HG02642 (cell line): ENCODE results near the gene BFAR.
"Not testable (repeated sequence)": the region's sequence is repeated elsewhere in the genome, so short reads cannot be mapped to it uniquely, and the experiment has no call there.

Experiments
- ATAC-seq: cut with Tn5 transposase; IDR thresholded peaks from one replicate; pipeline ENCODE4 v1.9.1; 2021; ENCODE audit warnings: mild to moderate bottlenecking; ENCODE audit not compliant: unreplicated experiment, poor library complexity

BFAR gene

DNA sequence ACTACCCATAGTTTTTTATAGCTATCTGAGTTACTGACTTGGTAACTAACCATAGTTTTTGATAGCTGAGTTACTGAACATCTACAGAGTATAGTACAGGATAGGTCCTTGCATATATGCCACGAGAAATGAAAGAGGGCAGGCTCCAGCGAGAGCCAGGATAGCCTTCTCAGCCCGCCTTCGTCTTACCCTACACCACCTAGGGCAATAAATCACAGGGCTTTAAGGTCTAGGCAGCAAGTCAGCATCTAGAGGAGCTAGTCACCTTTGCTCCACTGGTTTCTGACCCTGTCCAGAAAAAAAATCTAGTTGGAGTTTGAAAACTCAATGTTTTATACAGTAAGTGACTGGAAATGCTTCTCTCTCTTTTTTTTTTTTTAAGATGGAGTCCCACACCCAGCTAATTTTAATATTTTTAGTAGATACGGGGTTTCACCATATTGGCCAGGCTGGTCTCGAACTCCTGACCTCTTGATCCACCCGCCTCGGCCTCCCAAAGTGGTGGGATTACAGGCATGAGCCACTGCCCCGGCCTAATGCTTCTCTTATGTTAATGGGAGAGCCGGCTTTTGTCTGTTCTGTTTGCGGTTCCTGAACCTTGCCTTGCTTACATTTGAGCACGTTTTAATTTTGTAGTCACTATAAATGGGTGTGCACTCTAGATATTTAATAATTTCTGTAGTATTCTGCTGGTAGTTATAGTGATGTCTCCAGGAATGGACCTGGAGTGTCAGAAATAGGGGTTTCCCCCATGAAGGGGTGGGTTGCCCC lies 2.8 kb downstream of the BFAR start:
- no peak for ATAC-seq

DNA sequence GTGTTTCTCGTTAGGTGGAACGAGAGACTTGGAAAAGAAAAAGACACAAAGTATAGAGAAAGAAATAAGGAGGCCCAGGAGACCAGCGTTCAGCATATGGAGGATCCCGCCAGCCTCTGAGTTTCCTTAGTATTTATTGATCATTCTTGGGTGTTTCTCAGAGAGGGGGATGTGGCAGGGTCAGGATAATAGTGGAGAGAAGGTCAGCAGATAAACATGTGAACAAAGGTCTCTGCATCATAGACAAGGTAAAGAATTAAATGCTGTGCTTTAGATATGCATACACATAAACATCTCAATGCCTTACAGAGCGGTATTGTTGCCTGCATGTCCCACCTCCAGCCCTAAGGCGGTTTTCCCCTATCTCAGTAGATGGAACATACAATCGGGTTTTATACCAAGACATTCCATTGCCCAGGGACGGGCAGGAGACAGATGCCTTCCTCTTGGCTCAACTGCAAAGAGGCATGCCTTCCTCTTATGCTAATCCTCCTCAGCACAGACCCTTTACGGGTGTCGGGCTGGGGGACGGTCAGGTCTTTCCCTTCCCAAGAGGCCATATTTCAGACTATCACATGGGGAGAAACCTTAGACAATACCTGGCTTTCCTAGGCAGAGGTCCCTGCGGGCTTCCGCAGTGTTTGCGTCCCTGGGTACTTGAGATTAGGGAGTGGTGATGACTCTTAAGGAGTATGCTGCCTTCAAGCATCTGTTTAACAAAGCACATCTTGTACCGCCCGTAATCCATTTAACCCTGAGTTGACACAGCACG lies 3.6 kb downstream of the BFAR start:
- ATAC-seq = not testable (repeated sequence)

DNA sequence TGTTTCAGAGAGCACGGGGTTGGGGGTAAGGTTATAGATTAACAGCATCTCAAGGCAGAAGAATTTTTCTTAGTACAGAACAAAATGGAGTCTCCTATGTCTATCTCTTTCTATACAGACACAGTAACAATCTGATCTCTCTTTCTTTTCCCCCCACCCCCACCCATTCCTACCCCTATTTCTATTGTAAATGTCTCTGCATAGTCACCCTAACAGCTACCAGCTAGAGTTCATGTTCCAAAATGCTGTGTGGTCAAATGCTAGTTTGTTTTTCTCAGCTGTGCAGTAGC lies 4.1 kb downstream of the BFAR start:
- not testable (repeated sequence) for ATAC-seq

DNA sequence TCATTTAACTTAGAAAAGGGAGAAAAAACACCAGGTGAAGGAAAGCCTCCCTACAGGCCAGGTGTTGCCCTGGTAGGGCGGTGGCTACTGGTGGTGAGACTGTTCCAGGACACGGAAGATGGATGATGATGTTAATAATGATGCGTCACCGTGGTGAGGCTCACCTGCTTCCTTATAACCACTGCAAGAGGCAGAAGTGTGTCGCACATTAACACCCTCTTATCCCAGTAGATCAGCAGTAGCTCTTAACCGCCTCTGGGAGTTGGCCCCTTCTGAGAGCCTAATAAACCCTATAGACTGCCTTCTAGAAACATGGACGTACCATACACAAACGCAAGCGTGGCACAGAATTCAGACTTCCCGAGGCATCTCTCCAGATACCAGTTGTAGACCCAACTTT lies 7.8 kb downstream of the BFAR start:
- ATAC-seq = no peak

DNA sequence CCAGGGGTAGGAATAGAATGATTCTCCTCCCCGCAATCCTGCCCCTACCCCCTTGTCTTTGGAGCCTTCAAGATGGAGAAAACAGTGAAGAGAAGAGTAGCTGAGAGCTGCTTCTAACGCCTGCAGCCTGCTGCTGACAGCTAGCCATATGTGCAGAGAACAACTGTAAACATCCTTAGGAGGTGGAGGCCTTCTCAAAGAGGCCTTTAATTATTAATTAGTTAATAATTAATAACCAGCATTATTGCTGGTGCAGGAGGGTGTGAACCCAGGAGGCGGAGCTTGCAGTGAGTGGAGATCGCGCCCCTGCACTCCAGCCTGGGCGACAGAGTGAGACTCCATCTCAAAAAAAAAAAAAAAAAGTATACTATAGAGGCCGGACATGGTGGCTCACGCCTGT lies 8.5 kb downstream of the BFAR start:
- ATAC-seq = no peak

DNA sequence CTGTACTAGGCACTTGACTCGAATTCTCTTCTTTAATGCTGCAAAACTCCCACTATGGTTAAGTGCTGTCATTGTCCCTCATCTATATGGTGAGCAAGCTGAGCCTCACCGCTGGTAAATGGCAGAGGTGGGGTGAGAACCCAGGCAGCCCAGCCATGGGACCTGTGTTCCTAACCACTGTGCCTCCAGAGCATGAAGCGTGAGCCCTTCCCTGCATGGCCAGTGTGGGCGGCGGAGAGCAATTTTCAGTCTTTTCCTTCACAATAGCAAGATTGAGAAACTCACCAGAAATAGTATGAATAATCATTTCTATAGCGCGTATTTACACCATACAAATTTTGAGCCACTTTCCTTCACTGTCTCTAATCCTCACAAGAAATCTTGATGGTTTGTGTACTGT lies 9.2 kb downstream of the BFAR start:
- ATAC-seq = no peak

DNA sequence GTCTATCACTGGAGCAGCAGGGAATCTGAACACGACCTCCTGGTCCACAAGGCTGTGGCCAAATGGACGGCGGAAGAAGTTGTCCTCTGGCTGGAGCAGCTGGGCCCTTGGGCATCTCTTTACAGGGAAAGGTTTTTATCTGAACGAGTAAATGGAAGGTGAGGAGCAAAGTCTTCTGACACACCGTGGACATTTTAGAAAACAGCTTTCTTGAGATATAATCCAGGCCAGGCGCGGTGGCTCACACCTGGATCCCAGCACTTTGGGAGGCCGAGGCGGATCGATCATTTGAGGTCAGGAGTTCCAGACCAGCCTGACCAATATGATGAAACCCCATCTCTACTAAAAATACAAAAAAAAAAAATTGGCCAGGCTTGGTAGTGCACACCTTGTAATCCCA lies 17.1 kb downstream of the BFAR start:
- ATAC-seq = no peak

DNA sequence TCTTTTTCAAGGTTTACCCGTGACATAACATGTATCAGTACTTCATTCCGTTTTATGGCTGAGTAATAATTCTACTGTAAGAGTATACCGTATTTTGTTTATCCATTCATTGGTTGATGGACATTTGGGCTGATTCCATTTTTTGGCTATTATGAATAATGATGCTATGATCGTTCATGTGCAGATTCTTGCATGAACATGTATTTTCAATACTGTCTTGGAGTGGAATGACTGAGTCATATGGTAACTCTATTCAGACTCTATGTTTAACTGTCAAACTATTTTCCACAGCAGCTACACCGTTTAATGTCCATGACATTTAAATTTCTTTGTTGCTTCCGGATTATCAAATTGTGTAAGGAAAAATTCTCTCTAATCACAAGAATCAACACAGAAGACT lies 17.9 kb downstream of the BFAR start:
- ATAC-seq = no peak

DNA sequence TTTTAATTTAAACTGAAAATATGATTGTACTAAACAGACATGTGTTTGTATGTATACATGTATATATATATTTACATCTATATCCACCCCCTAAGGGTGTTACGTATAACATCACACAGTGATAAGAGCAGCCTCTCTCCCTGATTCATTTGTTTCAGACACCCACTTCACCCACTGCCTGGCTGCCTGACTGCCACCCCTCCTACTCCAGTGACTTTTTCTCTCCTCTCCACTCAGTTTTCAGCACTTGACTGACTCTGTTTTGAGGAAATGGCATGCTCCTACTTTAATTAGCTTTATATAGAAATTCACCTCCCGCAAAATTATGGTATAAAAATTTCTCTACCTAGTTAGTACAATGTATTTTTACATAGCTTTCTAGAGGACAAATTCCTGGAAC lies 20.0 kb downstream of the BFAR start:
- ATAC-seq = no peak

DNA sequence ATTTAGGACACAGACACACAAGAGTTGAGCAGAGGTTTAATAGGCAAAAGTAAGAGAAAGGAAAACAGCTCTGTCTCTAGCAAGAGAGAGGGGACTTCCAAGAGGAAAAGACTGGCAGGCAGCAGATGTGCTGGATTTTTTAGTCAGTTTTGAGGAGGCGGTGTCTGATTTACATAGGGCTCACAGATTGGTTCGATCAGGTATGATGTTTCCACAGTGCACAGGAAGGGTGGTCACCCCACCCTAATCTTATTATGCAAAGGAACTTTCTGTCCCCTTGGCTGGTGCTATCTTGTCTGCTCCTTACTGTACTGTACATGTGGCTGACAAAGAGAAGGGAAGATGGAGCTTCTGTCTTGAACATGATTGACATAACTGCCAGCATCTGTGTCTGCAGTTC lies 25.3 kb downstream of the BFAR start:
- peak; percentile 84 for ATAC-seq

DNA sequence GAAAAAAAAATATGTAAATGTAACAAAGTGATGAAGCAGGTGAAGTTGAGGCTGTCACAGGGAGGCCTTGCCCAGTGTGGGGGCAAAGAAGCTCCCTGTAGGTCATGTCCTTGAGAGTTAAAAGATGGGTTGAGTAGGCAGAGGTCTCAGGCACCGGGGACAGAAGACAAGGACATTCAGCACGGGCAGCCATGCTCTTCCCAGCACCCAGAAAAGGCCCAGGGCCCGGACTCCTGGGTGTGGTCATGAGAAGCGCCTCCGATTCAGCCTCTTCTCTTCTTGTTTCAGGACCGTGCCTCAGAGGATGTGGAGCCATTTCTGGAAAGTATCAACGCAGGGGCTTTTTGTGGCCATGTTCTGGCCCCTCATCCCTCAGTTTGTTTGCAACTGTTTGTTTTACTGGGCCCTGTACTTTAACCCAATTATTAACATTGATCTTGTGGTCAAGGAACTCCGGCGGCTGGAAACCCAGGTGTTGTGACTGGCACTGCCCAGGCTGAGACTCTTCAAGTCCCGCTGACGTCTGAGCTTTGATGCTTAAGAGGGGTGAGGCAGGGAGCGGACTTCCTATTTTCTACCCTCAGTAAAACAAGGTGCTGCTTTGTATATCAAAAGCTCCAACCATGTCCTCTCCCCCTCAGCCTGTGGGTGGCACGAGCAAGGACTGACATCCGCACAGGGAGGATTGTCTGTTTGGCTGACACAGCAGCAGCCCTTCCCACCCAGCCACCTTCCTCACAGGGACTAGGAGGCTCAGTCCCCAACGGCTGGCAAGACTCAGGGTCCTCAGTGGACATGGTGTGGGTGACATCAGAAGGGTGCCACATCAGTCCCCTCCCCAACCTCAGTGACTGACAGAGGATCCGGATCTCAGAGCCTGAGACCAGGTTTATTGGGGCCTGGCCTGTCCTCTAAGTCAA lies 34.9 kb downstream of the BFAR start:
- ATAC-seq = no peak

DNA sequence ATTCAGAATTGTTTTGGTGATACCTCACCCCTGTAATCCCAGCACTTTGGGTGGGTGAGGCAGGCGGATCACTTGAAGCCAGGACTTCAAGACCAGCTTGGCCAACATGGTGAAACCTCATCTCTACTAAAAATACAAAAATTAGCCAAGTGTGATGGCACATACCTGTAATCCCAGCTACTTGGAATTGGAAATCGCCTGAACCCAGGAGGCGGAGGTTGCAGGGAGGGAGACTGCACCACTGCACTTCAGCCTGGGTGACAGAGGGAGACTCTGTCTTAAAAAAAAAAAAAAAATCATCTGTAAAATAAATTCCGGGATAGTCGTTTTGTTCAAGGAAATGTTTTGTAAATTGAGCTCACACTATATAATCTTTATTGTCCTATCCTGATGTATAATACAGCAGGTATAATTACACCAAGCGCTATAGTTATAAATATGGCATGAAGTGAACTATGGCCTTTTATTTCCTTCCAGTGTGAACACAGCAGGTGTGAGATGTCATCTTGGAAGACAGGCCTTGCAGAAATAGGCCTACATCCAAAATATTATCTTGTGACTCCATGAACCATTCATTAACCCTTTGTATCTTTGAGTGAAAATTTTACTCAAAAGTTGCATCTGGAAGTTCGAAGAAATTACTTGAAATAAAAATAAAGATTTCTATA lies 35.9 kb downstream of the BFAR start:
- ATAC-seq = no peak

DNA sequence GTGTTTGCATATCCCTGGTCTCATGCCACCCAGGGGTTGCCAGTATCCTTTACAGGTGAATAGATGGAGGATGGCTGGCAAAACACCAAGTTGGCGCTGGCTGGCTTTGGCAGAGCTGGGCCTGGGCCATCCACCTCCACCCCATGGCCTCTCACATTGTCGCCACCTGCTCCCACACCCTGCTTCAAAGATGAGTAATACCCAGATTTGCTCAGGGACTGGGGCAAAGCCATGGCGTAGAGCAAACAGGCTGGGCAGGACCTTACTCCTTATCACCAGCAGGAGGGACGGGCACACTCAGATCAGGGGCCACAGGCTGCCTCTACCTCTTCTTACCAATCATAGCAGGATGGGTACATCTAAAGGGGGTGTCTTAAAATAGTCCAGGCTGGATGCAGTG lies 37.0 kb downstream of the BFAR start:
- ATAC-seq = no peak

DNA sequence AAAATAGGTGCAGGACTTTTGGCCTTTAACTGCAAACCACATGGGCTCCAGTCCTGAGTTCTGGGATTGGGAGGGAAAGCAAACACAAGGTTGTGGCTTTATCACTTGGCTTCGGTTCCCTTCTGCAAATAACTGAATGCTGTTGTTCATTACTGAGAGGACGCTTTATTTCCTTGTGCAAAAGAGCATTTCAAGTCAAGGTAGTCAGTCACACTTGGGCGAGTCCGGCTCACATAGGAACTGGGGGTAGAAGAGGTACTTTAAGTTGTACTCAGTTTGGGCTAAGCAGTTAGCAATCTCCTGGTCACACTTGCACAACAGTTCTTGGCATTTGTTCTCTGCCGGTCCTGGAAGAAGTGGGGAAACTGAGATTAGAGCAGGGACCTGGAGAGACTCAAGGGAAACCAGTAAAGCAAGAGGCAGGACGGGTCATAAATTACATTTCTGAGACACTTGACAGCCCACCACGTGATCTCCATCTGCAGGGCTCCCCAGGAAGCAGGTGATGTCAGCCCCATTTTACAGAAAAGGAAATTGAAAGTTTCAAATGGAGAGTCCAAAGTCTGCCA lies 39.7 kb downstream of the BFAR start:
- no peak for ATAC-seq

DNA sequence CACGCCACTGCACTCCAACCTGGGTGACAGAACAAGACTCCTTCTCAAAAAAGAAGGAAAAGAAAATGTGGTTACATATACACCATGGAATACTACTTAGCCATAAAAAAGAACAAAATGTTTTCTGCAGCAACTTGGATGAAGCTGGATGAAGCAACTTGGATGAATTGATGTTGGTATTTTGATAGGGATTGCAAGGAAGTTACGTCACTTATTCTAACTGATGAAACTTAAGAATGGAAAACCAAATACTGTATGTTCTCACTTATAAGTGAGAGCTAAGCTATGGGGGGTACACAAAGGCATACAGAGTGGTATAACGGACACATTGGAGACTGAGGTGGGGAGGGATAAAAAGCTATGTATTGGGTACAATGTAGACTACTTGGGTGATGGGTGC lies 43.9 kb downstream of the BFAR start:
- ATAC-seq = no peak

DNA sequence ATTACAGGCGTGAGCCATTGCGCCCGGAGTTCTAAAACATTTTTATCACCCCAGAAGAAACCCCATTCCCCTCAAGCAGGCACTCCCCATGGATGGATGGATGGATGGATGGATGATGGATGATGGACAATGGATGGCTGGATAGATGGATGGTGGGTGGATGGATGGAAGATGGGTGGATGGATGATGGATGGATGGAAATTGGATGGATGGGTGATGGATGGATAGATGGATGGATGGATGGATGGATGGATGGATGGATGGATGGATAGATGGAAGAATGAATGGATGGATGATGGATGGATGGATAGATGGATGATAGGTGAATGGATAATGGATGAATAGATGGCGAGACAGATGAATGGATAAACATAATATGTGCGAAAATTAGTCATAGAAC lies 44.9 kb downstream of the BFAR start:
- no peak for ATAC-seq

DNA sequence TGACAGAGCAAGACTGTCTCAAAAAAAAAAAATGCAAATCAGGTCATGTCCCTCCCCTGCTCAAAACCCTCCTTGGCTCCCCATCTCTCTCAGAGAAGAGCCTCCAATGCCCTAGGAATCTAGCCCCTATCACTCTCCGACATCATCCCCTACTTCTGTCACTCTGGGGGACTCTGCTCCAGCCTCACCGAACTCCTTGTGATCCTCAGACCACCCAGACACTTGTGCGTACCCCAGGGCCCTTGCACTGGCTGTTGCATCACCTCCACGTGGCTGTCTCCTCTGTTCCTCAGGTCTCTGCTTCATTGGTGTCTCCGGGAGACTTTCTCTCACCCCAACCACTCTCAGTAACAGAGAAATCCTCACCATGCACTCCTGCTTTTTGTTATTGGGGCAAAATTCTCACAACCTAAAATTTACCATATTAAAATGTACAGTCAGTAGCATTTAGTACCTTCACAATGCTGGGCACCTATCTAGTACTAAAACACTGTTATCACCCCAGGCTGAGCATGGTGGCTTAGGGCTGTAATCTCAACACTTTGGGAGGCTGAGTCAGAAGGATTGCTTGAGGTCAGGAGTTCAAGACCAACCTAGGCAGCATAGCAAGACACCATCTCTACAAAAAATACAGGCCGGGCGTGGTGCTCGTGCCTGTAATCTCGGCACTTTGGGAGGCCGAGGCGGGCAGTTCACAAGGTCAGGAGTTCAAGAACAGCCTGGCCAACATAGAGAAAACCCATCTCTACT lies 46.2 kb downstream of the BFAR start:
- ATAC-seq = no peak

DNA sequence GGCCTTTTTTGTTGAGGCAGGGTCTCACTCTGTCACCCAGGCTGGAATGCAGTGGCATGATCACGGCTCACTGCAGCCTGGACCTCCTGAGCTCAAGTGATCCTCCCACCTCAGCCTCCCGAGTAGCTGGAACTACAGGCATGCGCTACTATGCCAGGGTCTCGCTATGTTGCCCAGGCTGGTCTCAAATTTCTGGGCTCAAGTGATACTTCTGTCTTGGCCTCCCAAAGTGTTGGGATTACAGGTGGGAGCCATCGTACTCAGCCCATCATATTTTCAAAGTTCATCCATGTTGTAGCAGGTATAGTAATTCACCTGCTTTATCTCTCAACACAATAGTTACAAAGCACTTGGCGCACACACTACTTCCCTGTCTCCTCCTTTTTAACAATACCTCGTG lies 47.6 kb downstream of the BFAR start:
- not testable (repeated sequence) for ATAC-seq

DNA sequence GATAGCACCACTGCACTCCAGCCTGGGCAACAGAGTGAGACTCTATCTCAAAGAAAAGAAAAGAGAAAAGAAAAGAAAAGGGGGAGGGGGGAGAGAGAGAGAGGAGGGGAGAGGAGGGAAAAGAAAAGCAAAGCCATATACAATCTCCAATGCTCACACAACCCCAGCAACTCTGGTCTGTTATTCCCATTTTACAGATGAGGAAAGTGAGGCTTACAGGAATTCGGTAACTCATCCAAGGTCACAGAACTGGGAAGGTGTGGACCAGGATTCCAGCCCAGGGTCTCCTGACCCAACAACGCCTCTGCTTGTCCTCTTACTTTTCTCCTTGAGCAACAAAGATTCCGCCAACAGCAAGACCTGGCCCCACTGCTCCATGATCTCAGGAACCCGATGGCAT lies 48.4 kb downstream of the BFAR start:
- ATAC-seq = no peak

DNA sequence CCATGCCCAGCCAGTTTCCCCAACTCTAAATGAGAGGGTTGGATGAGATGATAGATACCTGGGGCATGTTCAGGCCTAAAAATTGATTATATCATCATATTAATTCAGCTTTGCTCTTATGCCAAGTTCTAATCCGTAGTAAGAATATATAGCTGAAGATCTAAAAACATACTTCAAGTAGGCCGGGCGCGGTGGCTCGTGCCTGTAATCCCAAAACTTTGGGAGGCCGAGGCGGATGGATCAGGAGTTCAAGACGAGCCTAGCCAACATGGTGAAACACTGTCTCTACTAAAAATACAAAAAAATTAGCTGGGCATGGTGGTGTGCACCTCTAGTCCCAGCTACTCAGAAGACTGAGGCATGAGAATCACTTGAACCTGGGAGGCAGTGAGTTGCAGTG lies 49.4 kb downstream of the BFAR start:
- ATAC-seq = no peak
